H9 (cell line): ENCODE measurements around the gene DDRGK1. TPM values are rescaled to one million over a fixed set of nuclear protein-coding genes. Genes with fewer than 3 reads are reported as not detected.

Experiments used
- DNase-seq: peaks from one replicate; pipeline ENCODE4 v3.0.0-alpha.2; 2017
- H2AFZ ChIP-seq: one replicate; pipeline ENCODE4 v1.6.1; 2013; ENCODE audit warnings: mild to moderate bottlenecking, low read length, control low read depth, moderate library complexity
- H2AK5ac ChIP-seq: 2 replicates; pipeline ENCODE4 v1.6.1; 2013; ENCODE audit warnings: low read length, control low read depth, mixed read lengths; ENCODE audit not compliant: insufficient read length
- H2BK120ac ChIP-seq: one replicate; pipeline ENCODE4 v1.6.1; 2013; ENCODE audit warnings: low read depth, mild to moderate bottlenecking, low read length, control low read depth, inconsistent platforms; ENCODE audit not compliant: poor library complexity, severe bottlenecking
- H2BK12ac ChIP-seq: 2 replicates; pipeline ENCODE4 v1.6.1; 2013; ENCODE audit warnings: low read length, control low read depth, mixed read lengths, low read depth; ENCODE audit not compliant: insufficient read length
- H2BK15ac ChIP-seq: 2 replicates; pipeline ENCODE4 v1.6.1; 2013; ENCODE audit warnings: low read depth, low read length, control low read depth
- H2BK20ac ChIP-seq: one replicate; pipeline ENCODE4 v1.6.1; 2013; ENCODE audit warnings: low read depth, mild to moderate bottlenecking, low read length, control low read depth, inconsistent platforms; ENCODE audit not compliant: poor library complexity, severe bottlenecking
- H2BK5ac ChIP-seq: 2 replicates; pipeline ENCODE4 v1.6.1; 2013; ENCODE audit warnings: low read length, control low read depth, mixed read lengths; ENCODE audit not compliant: insufficient read length
- H3K14ac ChIP-seq: 2 replicates; pipeline ENCODE4 v1.6.1; 2013; ENCODE audit warnings: low read length, control low read depth; ENCODE audit not compliant: insufficient read depth
- H3K18ac ChIP-seq: 2 replicates; pipeline ENCODE4 v1.6.1; 2013; ENCODE audit warnings: low read depth, mild to moderate bottlenecking, mixed read lengths, low read length, control low read depth; ENCODE audit not compliant: insufficient read length
- H3K23ac ChIP-seq: 2 replicates; pipeline ENCODE4 v1.6.1; 2013; ENCODE audit warnings: low read length, control low read depth, mixed read lengths, low read depth; ENCODE audit not compliant: insufficient read length
- H3K23me2 ChIP-seq: 2 replicates; pipeline ENCODE4 v1.6.1; 2013; ENCODE audit warnings: low read depth, mild to moderate bottlenecking, mixed read lengths, low read length, control low read depth; ENCODE audit not compliant: insufficient read length, poor library complexity, severe bottlenecking
- H3K27ac ChIP-seq: 2 replicates; pipeline ENCODE4 v1.5.1; 2013; ENCODE audit warnings: low read length, control low read depth, mixed read lengths, low read depth; ENCODE audit not compliant: insufficient read length
- H3K27me3 ChIP-seq: 2 replicates; pipeline ENCODE4 v1.6.1; 2013; ENCODE audit warnings: low read length, control low read depth, inconsistent platforms; ENCODE audit not compliant: insufficient read depth
- H3K4ac ChIP-seq: 2 replicates; pipeline ENCODE4 v1.6.1; 2013; ENCODE audit warnings: low read depth, mild to moderate bottlenecking, control low read depth, inconsistent platforms, low read length, moderate library complexity
- H3K4me1 ChIP-seq: 2 replicates; pipeline ENCODE4 v1.6.1; 2013; ENCODE audit warnings: low read length, control low read depth, inconsistent platforms; ENCODE audit not compliant: insufficient read depth
- H3K4me2 ChIP-seq: 2 replicates; pipeline ENCODE4 v1.6.1; 2013; ENCODE audit warnings: low read length, control low read depth, mixed read lengths; ENCODE audit not compliant: insufficient read length, insufficient read depth
- H3K56ac ChIP-seq: 2 replicates; pipeline ENCODE4 v1.6.1; 2013; ENCODE audit warnings: low read depth, mild to moderate bottlenecking, mixed read lengths, low read length, control low read depth; ENCODE audit not compliant: insufficient read length
- H3K79me1 ChIP-seq: 2 replicates; pipeline ENCODE4 v1.6.1; 2013; ENCODE audit warnings: low read depth, mild to moderate bottlenecking, moderate library complexity, low read length, control low read depth, inconsistent platforms; ENCODE audit not compliant: insufficient read depth, poor library complexity, severe bottlenecking
- H3K79me2 ChIP-seq: 2 replicates; pipeline ENCODE4 v1.6.1; 2013; ENCODE audit warnings: low read length, control low read depth, inconsistent platforms; ENCODE audit not compliant: insufficient read depth
- H3K9ac ChIP-seq: 2 replicates; pipeline ENCODE4 v1.6.1; 2013; ENCODE audit warnings: low read length, control low read depth, mixed read lengths; ENCODE audit not compliant: insufficient read length; ENCODE audit errors: extremely low read depth
- H3K9me3 ChIP-seq: one replicate; pipeline ENCODE4 v1.6.1; 2013; ENCODE audit warnings: low read depth, low read length, inconsistent platforms; ENCODE audit not compliant: control insufficient read depth
- H3T11ph ChIP-seq: one replicate; pipeline ENCODE4 v1.6.1; 2013; ENCODE audit warnings: mild to moderate bottlenecking, low read length, control low read depth, inconsistent platforms
- H4K20me1 ChIP-seq: one replicate; pipeline ENCODE4 v1.6.1; 2013; ENCODE audit not compliant: control insufficient read depth, insufficient read length, insufficient read depth
- H4K5ac ChIP-seq: 2 replicates; pipeline ENCODE4 v1.6.1; 2013; ENCODE audit warnings: low read depth, mild to moderate bottlenecking, mixed read lengths, low read length, control low read depth; ENCODE audit not compliant: insufficient read length
- H4K8ac ChIP-seq: replicated peaks from 2 replicates; pipeline ENCODE4 v1.6.1; 2013; ENCODE audit warnings: low read length, control low read depth, mixed read lengths, low read depth; ENCODE audit not compliant: insufficient read length
- H4K91ac ChIP-seq: 2 replicates; pipeline ENCODE4 v1.6.1; 2013; ENCODE audit warnings: low read depth, mild to moderate bottlenecking, moderate library complexity, mixed read lengths, low read length, control low read depth; ENCODE audit not compliant: insufficient read length
- H3K27ac Mint-ChIP-seq, 3 experiments: 2 replicates in 2 of 3; 3 replicates in 1 of 3; pipeline ENCODE4 v1.8.0; 2020 to 2021; ENCODE audit warnings: mixed read lengths in 3 of 3, mild to moderate bottlenecking in 1 of 3, moderate library complexity in 1 of 3
- H3K27me3 Mint-ChIP-seq: 2 replicates; pipeline ENCODE4 v1.8.0; 2021; ENCODE audit warnings: low read depth, mild to moderate bottlenecking, moderate library complexity, mixed read lengths
- H3K36me3 Mint-ChIP-seq, 3 experiments: 2 replicates in 2 of 3; 3 replicates in 1 of 3; pipeline ENCODE4 v1.8.0; 2020 to 2021; ENCODE audit warnings: low read depth in 3 of 3, mixed read lengths in 3 of 3; ENCODE audit not compliant: insufficient read depth in 1 of 3
- H3K4me1 Mint-ChIP-seq, 2 experiments: 2 replicates each; pipeline ENCODE4 v1.8.0; 2020; ENCODE audit warnings: mixed read lengths in 2 of 2
- H3K4me3 Mint-ChIP-seq, 2 experiments: 2 replicates in 1 of 2; 3 replicates in 1 of 2; pipeline ENCODE4 v1.8.0; 2020 to 2021; ENCODE audit warnings: mild to moderate bottlenecking in 2 of 2, mixed read lengths in 2 of 2, moderate library complexity in 1 of 2
- H3K9me3 Mint-ChIP-seq, 2 experiments: 2 replicates in 1 of 2; 3 replicates in 1 of 2; pipeline ENCODE4 v1.8.0; 2020; ENCODE audit warnings: mild to moderate bottlenecking in 2 of 2, mixed read lengths in 2 of 2, moderate library complexity in 1 of 2
- WGBS: extraction: QIAGEN DNeasy Blood & Tissue Kit; methylation state at CpG from one replicate; pipeline ENCODE4 v1.1.7; 2013; ENCODE audit warnings: missing lambda C conversion rate, low lambda C conversion rate, mixed read lengths; ENCODE audit not compliant: insufficient read length; ENCODE audit errors: extremely low coverage; 5-methylcytosine and 5-hydroxymethylcytosine counted together
- total RNA-seq: library from RNA; stranded (reverse); gene quantifications from 2 replicates; pipeline ENCODE4 v1.2.1, GENCODE V29; 2021
- TF ChIP-seq, protein P1 (sequence below): fragments of 200-600 bp; sonication (generic); conservative IDR thresholded peaks from 3 replicates; pipeline ENCODE4 v1.8.0; 2021; ENCODE audit warnings: antibody characterized with exemption, mild to moderate bottlenecking

Gene DDRGK1
- total RNA-seq, 1 experiment from 2014 or later: 58.1 TPM

DNA sequence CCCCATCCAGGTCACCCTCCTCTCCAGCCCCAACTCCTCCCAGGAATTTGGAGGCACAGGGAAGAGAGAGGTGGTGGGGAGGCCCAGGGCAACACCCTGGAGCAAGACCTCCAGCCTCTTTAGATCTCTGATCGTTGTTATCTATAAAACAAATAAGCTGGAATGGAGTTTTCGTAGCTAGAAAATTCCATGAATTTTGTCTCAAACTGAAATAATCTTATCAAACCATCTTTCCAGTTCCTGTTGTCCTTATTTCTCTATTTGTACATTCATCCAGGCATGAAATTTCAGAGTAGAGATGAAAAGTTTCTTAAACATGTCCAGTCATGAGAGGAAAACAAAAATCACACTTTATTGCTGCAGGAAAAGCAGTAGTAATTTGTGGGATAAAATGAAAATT is 40.7 kb upstream of the DDRGK1 start:
- no peaks in the 10 kb centered on the region for H3K9me3 Mint-ChIP-seq
- H3K27ac Mint-ChIP-seq: no peak overlapping the region
- Histone ChIP-seq H3T11ph (no peak overlapping the region), H3K4me2 (no peak overlapping the region), H3K27ac (no peak overlapping the region), H3K79me1 (no peaks in the 10 kb centered on the region), H4K20me1 (no peaks in the 10 kb centered on the region), H2BK5ac (no peak overlapping the region), H2BK12ac (no peak overlapping the region), H3K9ac (no peak overlapping the region), H3K27me3 (peaks cover 6% of the 10 kb centered on the region; the same call in 1 of the 2 replicates), H4K8ac (no peak overlapping the region), H4K5ac (no peak overlapping the region), H3K56ac (no peak overlapping the region), H3K9me3 (no peaks in the 10 kb centered on the region), H3K18ac (no peak overlapping the region), H4K91ac (no peak overlapping the region), H2AFZ (no peak overlapping the region), H3K23me2 (peaks cover 11% of the 10 kb centered on the region), H2BK20ac (no peak overlapping the region), H3K4me1 (no peaks in the 10 kb centered on the region; the same call in 1 of the 2 replicates), H3K4ac (no peak overlapping the region), H3K23ac (no peak overlapping the region), H3K79me2 (no peaks in the 10 kb centered on the region), H2BK15ac (no peak overlapping the region), H2AK5ac (no peak overlapping the region), H2BK120ac (no peak overlapping the region), H3K14ac (no peak overlapping the region)
- no peak overlapping the region for H3K4me3 Mint-ChIP-seq
- H3K36me3 Mint-ChIP-seq: 0 out of 7 replicates have a peak, but pooled peaks cover 0 to 5% (median 2%) of the 10 kb centered on the region in 3 experiments
- H3K27me3 Mint-ChIP-seq: peaks cover 66% of the 10 kb centered on the region
- peaks cover 24 to 26% of the 10 kb centered on the region in 2 experiments for H3K4me1 Mint-ChIP-seq
- TF ChIP-seq, protein P1, sequence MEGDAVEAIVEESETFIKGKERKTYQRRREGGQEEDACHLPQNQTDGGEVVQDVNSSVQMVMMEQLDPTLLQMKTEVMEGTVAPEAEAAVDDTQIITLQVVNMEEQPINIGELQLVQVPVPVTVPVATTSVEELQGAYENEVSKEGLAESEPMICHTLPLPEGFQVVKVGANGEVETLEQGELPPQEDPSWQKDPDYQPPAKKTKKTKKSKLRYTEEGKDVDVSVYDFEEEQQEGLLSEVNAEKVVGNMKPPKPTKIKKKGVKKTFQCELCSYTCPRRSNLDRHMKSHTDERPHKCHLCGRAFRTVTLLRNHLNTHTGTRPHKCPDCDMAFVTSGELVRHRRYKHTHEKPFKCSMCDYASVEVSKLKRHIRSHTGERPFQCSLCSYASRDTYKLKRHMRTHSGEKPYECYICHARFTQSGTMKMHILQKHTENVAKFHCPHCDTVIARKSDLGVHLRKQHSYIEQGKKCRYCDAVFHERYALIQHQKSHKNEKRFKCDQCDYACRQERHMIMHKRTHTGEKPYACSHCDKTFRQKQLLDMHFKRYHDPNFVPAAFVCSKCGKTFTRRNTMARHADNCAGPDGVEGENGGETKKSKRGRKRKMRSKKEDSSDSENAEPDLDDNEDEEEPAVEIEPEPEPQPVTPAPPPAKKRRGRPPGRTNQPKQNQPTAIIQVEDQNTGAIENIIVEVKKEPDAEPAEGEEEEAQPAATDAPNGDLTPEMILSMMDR: no peak
- no peak for DNase-seq
- WGBS: no CpG with 5 or more reads among the region's 2 CpGs
